CD4-positive, alpha-beta T cell treated with Interleukin-4 for 4 hours (primary cell): ENCODE results near the gene ACACA.
"Not testable (repeated sequence)": the region's sequence is repeated elsewhere in the genome, so short reads cannot be mapped to it uniquely, and the experiment has no call there.

Experiments used
- DNase-seq: peaks from one replicate; pipeline ENCODE4 v3.0.0-alpha.2; 2020

The ACACA gene

DNA sequence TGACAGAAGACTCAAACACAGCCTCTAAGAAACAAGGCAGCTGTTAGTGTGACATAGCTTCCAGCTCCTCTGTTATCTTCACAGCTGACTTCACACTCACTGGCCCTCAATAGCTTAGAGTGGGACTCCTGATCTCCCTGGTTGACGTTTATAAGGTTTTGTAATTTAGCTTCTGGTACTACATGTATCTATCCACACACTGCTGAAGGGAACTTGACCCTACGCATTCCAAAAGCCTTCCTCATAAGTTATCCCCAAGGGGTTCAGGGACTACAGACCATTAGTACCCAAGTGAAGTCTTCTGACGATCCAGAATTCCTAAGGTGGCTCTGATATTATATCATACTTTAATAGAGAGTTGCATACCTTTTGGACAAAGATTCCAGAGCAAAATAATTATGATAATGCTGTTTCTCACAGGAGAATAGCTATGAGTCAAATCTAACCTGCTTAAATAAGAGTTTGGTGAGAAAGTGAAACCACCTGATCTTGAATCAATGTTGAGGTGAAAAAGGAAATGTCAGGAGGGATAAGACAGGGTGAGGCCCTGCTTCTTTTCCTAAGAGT lies 14.5 kb downstream of the ACACA start:
- DNase-seq, result no peak

DNA sequence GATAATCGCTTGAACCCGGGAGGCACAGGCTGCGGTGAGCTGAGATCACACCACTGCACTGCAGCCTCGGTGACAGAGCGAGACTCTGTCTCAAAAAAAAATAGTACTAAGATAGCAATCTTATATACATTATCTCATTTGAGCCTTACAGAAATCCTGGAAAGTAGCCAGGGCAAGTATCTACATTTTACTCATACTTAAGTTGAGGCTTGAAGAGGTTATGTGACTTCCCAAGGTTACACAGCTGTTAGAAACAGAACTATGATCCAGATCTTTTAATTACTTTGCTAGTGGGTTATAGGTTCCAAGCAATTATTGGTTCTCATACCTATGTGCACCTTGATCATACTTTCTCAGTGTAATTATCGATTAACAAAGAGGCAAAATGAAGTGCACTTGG lies 15.5 kb downstream of the ACACA start:
- DNase-seq, result no peak

GRCh38 chr17:37389160-37389559 lies 17.5 kb downstream of the ACACA start:
- DNase-seq, result no peak

- DNase-seq, result no peak
Measured at GRCh38 chr17:37388266-37388665, 18.4 kb downstream of the ACACA start.

DNA sequence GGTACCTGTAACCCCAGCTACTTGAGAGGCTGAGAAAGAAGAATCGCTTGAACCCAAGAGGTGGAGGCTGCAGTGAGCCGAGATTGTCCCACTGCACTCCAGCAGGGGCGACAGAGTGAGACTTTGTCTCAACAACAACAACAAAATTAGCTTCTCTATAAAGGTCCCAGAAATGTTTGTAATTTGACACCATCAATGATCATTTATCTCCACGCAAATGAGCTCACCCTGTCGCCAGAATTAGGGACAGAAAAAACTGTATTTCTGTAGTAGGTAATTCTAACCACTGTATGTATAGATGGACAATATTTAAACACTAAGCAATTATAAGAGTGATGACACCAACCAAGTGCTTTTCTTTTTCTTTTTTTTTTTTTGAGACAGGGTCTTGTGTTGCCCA lies 20.2 kb downstream of the ACACA start:
- no peak for DNase-seq

GRCh38 chr17:37385474-37385990 lies 21.1 kb downstream of the ACACA start:
- DNase-seq, result no peak

DNA sequence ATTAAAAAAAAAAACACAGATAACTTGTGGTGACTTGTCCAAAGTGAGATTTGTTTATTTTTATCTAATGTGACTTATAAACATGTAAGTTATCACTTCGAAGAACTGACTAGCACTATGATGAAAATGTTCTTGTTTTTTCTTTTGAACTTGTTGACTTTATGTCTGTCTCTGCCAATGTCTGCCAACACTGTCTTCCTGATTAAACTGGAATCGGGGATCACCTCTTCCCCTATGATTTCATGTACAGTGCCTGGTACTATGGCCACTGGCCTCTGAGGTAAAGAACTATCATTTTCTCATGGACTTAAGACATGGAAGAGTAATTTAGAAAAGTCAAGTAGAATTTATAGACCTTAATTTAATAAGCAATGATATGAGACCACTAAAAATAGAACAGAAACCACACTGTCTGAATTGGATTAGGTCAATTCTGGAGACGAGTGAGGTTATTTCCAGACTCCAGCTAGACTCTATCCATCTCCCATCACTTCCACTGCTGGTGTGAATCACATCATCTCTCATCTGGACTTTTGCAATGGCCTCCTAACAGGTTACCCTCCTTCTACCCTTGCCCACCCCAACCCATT lies 22.0 kb downstream of the ACACA start:
- no peak for DNase-seq

DNA sequence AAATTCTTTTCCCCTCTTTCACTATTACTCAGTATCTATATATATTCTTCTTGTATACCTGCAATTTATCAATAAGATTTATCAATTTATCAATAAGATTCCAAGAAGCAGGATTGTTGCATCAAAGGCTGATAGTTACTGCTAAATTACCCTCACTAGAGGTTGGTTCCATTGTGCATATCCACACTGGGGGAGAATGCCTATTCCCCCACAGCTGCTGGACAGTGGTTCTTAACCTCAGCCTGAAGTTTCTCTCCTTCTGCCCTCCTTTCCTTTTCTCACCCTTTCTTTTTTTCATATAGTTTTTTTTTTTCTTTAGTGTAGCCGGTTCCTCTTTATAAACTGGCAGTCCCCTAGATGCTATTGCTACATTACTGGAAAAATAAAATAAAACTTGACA lies 24.6 kb downstream of the ACACA start:
- no peak for DNase-seq

GRCh38 chr17:37375706-37376105 lies 30.9 kb downstream of the ACACA start, which contains the start of gene C17orf78:
C17orf78 (plus strand) TSS chr17:37375985; CDS start chr17:37376093, 108 bp downstream.
- DNase-seq, result no peak

DNA sequence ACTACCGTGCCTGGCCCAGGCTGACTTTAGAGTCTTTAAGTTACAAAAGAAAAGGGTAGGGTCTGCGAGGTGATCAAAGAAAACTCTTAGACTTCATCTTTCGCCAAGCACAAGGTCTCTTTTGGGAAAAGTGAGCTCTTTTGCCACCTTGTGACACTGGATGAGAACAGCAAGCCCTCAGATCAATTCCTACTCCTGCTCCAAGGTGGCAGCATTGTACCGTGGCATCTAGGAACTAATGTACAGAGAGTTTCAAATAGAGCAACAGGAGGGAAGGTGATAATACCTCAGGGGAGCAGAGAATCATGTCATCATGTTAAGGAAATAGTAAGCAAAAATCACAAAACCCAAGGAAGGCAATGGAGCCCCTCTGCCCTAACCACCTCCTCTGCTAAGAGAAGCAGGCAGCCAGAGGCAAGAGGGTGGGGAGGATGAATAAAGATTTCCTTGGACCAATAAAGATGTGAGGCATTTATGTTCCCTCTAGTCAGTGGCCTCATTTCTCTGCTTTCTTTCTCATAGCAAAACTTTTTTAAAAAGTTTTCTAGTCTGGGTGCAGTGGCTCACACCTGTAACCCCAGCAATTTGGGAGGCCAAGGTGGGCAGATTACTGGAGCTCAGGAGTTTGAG lies 33.0 kb downstream of the ACACA start:
- DNase-seq, result peak; percentile 66

DNA sequence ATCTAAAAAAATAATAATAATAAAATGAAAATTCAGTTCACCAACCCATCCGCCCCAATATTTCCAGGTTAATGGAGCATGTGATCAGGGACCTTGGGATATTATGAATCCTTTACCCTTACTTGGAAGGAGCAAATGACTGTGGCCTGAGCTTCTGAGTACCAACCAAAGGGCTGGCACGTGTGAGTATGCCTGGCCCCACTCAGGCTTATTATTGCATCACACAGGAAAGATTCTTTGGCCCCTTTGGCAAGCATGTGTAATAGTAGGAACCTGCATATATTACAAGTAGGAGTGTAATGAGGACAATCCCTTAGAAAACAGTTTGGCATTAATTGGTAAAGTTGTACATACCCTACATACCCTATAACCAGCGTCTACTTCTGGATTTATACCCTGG lies 38.1 kb downstream of the ACACA start:
- DNase-seq, result no peak

GRCh38 chr17:37365589-37365988 lies 41.0 kb downstream of the ACACA start:
- DNase-seq, result no peak

GRCh38 chr17:37361543-37361942 lies 45.1 kb downstream of the ACACA start:
- no peak for DNase-seq

DNA sequence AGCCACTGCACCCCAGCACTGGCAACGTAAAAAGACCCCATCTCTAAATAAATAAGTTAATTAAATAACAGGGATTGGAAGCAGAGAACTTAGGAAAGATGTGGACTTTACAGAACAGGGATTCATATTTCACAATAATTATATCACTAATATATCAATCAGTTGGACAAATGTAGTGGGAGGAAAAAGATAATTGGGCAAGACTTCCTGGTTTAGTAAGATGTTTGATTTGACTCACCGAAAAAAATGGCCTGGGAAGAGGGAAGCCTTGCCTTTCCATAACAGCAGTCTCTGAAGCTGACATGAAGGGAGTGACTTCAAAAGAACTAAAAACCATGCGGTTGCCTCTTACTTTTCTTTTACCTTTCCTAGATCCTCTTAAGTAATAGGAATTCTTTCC lies 46.0 kb downstream of the ACACA start:
- no peak for DNase-seq

GRCh38 chr17:37359682-37360188 lies 46.9 kb downstream of the ACACA start:
- no peak for DNase-seq

GRCh38 chr17:37358830-37359681 lies 47.6 kb downstream of the ACACA start:
- DNase-seq, result peak; percentile 93

GRCh38 chr17:37358098-37358829 lies 48.4 kb downstream of the ACACA start:
- peak; percentile 2 for DNase-seq

DNA sequence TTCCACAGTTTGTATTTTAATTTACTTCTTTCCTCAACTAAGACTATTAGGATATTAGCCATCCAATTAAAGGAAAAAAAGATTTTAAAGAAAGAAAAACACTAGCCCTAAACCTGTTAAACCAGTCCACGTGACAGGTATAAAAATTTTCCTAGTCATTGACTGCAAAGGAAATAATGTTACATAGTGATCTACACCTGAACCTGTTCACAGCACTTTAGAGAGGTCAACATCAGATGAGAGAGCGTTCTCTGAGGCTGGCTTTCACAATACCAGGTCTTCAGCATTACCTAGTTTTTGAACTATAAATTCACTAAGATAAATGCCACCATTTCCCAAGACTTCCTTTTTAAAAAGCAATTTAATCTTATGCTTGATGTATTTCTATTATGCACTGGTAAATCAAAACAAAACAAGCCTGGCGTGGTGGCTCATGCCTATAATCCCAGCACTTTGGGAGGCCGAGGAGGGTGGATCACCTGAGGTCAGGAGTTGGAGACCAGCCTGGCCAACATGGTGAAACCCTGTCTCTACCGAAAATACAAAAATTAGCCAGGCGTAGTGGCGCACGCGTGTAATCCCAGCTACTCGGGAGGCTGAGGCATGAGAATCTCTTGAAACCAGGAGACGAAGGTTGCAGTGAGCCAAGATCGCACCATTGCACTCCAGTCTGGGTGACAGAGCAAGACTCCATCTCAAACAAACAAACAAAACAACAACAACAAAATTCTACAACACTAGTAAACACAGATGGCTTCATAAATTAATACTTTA lies 49.7 kb downstream of the ACACA start:
- not testable (repeated sequence) for DNase-seq

DNA sequence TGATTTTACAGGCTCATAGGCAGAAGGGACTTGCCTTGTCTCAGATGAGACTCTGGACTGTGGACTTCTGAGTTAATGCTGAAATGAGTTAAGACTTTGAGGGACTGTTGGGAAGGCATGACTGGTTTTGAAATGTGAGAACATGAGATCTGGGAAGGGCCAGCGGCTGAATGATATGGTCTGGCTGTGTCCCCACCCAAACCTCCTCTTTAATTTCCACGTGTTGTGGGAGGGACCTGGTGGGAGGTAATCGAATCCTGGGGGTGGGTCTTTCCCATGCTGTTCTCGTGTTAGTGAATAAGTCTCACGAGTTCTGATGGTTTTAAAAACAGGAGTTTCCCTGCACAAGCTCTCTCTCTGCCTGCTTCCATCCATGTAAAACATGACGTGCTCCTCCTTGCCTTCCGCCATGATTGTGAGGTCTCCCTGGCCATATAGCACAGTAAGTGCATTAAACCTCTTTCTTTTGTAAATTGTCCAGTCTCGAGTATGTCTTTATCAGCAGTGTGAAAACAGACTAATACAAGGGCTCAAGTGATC lies 59.7 kb downstream of the ACACA start:
- not testable (repeated sequence) for DNase-seq

- DNase-seq, result no peak
Measured at GRCh38 chr17:37344519-37344918, 62.1 kb downstream of the ACACA start.

GRCh38 chr17:37342589-37342988 lies 64.0 kb downstream of the ACACA start:
- no peak for DNase-seq
